GM19452 (cell line): ENCODE data around the gene HERPUD2.
"Not testable (repeated sequence)": the region's sequence is repeated elsewhere in the genome, so short reads cannot be mapped to it uniquely, and the experiment has no call there.

Experiments used
- ATAC-seq: cut with Tn5 transposase; IDR thresholded peaks from one replicate; pipeline ENCODE4 v1.9.1; 2021; ENCODE audit not compliant: unreplicated experiment

The HERPUD2 gene

GRCh38 chr7:35681231-35682029 lies 13.5 kb downstream of the HERPUD2 start:
- peak; percentile 83 for ATAC-seq

- ATAC-seq = no peak
Observed at GRCh38 chr7:35680403-35681013, 14.4 kb downstream of the HERPUD2 start.

- ATAC-seq = no peak
Observed at GRCh38 chr7:35677582-35678356, 17.2 kb downstream of the HERPUD2 start.

- ATAC-seq = no peak
Observed at GRCh38 chr7:35676211-35676610, 18.7 kb downstream of the HERPUD2 start.

GRCh38 chr7:35670856-35671569 lies 23.9 kb downstream of the HERPUD2 start:
- no peak for ATAC-seq

GRCh38 chr7:35660411-35660810 lies 34.5 kb downstream of the HERPUD2 start:
- not testable (repeated sequence) for ATAC-seq

GRCh38 chr7:35658606-35659201 lies 36.2 kb downstream of the HERPUD2 start:
- peak; percentile 67 for ATAC-seq

GRCh38 chr7:35657125-35657524 lies 37.8 kb downstream of the HERPUD2 start:
- ATAC-seq = no peak

GRCh38 chr7:35654558-35654957 lies 40.4 kb downstream of the HERPUD2 start:
- not testable (repeated sequence) for ATAC-seq

- ATAC-seq = no peak
Observed at GRCh38 chr7:35652124-35652523, 42.8 kb downstream of the HERPUD2 start.

GRCh38 chr7:35650751-35651150 lies 44.2 kb downstream of the HERPUD2 start:
- no peak for ATAC-seq

- ATAC-seq = no peak
Observed at GRCh38 chr7:35649711-35650110, 45.2 kb downstream of the HERPUD2 start.

- ATAC-seq = no peak
Observed at GRCh38 chr7:35648367-35648766, 46.6 kb downstream of the HERPUD2 start.

GRCh38 chr7:35647171-35647574 lies 47.8 kb downstream of the HERPUD2 start:
- peak; percentile 47 for ATAC-seq

- no peak for ATAC-seq
Observed at GRCh38 chr7:35646289-35647023, 48.5 kb downstream of the HERPUD2 start.

GRCh38 chr7:35645691-35646090 lies 49.2 kb downstream of the HERPUD2 start:
- ATAC-seq = no peak

GRCh38 chr7:35630024-35630972 lies 64.6 kb downstream of the HERPUD2 start:
- ATAC-seq = no peak

GRCh38 chr7:35624299-35625186 lies 70.4 kb downstream of the HERPUD2 start:
- ATAC-seq = peak; percentile 76
